Activated T-helper 1 cell treated with anti-CD3 and anti-CD28 coated beads, Interleukin-12 subunit alpha, Interleukin-12 subunit beta, Interleukin-2, Interleukin-4 antibody, amounts not matched to agents 30 ng/mL and 10 ng/mL and 1 ng/mL, durations not matched to agents 14 hours and 24 hours and 36 hours (primary cell): ENCODE data around the gene WDR49. TPM values are rescaled to one million over a fixed set of nuclear protein-coding genes. Genes with fewer than 3 reads are reported as not detected.

Experiments
- DNase-seq: peaks from one replicate; pipeline ENCODE4 v3.0.0; 2021; ENCODE audit warnings: low spot score
- H3K27ac Mint-ChIP-seq: one replicate; pipeline ENCODE4 v1.8.0; 2021; ENCODE audit warnings: mild to moderate bottlenecking, mixed read lengths
- H3K27me3 Mint-ChIP-seq: one replicate; pipeline ENCODE4 v1.8.0; 2022; ENCODE audit warnings: mild to moderate bottlenecking, moderate library complexity, mixed read lengths; ENCODE audit not compliant: insufficient read depth
- H3K36me3 Mint-ChIP-seq: one replicate; pipeline ENCODE4 v1.8.0; 2021; ENCODE audit warnings: low read depth, mixed read lengths
- H3K4me1 Mint-ChIP-seq: one replicate; pipeline ENCODE4 v1.8.0; 2021; ENCODE audit warnings: low read depth, mixed read lengths
- H3K4me3 Mint-ChIP-seq: one replicate; pipeline ENCODE4 v1.8.0; 2021; ENCODE audit warnings: mild to moderate bottlenecking, moderate library complexity, mixed read lengths
- H3K9me3 Mint-ChIP-seq: one replicate; pipeline ENCODE4 v1.8.0; 2021; ENCODE audit warnings: mixed read lengths
- intact Hi-C: fragments of 100-400 bp; cut with micrococcal nuclease; formaldehyde crosslinking; loops from one replicate; pipeline ENCODE4 v1.15.1; 2024
- total RNA-seq: library from RNA; stranded (reverse); gene quantifications from 2 replicates; pipeline ENCODE4 v1.2.3, GENCODE V29; 2022

Gene WDR49
- total RNA-seq, 1 donor from 2014 or later = not detected

- H3K9me3 Mint-ChIP-seq = no peaks in the 10 kb centered on the region
- no peaks in the 10 kb centered on the region for H3K4me1 Mint-ChIP-seq
- no peak for DNase-seq
- no peak overlapping the region for H3K27ac Mint-ChIP-seq
- H3K4me3 Mint-ChIP-seq = no peak overlapping the region
- H3K27me3 Mint-ChIP-seq = no peaks in the 10 kb centered on the region
- no peaks in the 10 kb centered on the region for H3K36me3 Mint-ChIP-seq
- intact Hi-C loops = no loop called here
These were observed 145.8 kb downstream of the WDR49 start for GRCh38 chr3:167507954-167508353.

DNA sequence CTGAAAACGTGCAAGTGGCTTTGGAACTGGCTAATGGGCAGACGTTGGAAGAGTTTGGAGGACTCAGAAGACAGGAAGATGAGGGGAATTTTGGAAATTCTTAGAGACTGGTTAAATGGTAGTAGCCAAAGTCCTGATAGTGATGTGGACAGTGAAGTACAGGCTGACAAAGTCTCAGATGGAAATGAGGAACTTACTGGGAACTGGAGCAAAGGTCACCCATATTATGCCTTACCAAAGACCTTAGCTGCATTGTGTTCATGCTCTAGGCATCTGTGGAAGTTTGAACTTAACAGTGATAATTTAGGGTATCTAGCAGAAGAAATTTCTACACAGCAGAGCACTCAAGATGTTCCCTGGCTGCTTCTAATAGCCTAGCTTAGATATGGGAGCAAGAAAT is 151.3 kb downstream of the WDR49 start:
- H3K27me3 Mint-ChIP-seq = no peaks in the 10 kb centered on the region
- H3K4me3 Mint-ChIP-seq = no peak overlapping the region
- DNase-seq = no peak
- no peaks in the 10 kb centered on the region for H3K9me3 Mint-ChIP-seq
- intact Hi-C loops = no loop called here
- H3K27ac Mint-ChIP-seq = no peak overlapping the region
- no peaks in the 10 kb centered on the region for H3K4me1 Mint-ChIP-seq
- no peaks in the 10 kb centered on the region for H3K36me3 Mint-ChIP-seq

GRCh38 chr3:167501941-167502340 is 151.8 kb downstream of the WDR49 start:
- H3K27me3 Mint-ChIP-seq = no peaks in the 10 kb centered on the region

GRCh38 chr3:167497903-167498302 is 155.8 kb downstream of the WDR49 start:
- H3K36me3 Mint-ChIP-seq = no peaks in the 10 kb centered on the region
- no peak overlapping the region for H3K4me3 Mint-ChIP-seq
- no peaks in the 10 kb centered on the region for H3K4me1 Mint-ChIP-seq
- DNase-seq = no peak
- intact Hi-C loops = no loop called here
- H3K27me3 Mint-ChIP-seq = no peaks in the 10 kb centered on the region
- no peak overlapping the region for H3K27ac Mint-ChIP-seq
- no peaks in the 10 kb centered on the region for H3K9me3 Mint-ChIP-seq

More at GRCh38 chr3:167501941-167502340, 151.8 kb downstream of the WDR49 start:
- H3K9me3 Mint-ChIP-seq = no peaks in the 10 kb centered on the region
- no peak overlapping the region for H3K27ac Mint-ChIP-seq
- H3K36me3 Mint-ChIP-seq = no peaks in the 10 kb centered on the region
- no peak for DNase-seq
- H3K4me1 Mint-ChIP-seq = no peaks in the 10 kb centered on the region
- intact Hi-C loops = no loop called here
- no peak overlapping the region for H3K4me3 Mint-ChIP-seq

GRCh38 chr3:167493244-167493643 is 160.5 kb downstream of the WDR49 start:
- H3K36me3 Mint-ChIP-seq = no peaks in the 10 kb centered on the region
- H3K27ac Mint-ChIP-seq = no peak overlapping the region
- H3K9me3 Mint-ChIP-seq = no peaks in the 10 kb centered on the region
- no peaks in the 10 kb centered on the region for H3K4me1 Mint-ChIP-seq
- H3K27me3 Mint-ChIP-seq = peaks cover 6% of the 10 kb centered on the region
- no peak overlapping the region for H3K4me3 Mint-ChIP-seq
- intact Hi-C loops = no loop called here
- no peak for DNase-seq

DNA sequence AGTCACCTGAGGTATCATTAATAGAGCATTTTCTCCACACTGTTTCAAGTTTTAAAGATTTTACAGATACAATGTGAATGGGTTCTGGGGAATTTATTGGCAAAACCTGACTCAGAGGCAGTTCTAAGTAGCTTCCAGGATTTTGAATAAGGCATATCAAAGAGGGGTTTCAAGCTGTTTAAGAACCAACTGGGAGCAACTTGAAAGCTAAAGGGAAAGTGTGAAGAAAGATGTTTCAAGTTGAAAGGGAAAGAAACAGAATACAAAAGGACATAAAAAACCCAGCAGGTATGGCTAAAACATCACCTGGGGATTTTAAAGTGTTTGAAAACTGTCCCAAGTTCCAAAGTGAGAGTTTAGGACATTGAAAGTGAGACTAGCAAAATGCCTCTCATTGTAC is 162.1 kb downstream of the WDR49 start:
- intact Hi-C loops = no loop called here
- no peak overlapping the region for H3K4me3 Mint-ChIP-seq
- H3K27ac Mint-ChIP-seq = no peak overlapping the region
- DNase-seq = no peak
- no peaks in the 10 kb centered on the region for H3K4me1 Mint-ChIP-seq
- H3K36me3 Mint-ChIP-seq = no peaks in the 10 kb centered on the region
- H3K27me3 Mint-ChIP-seq = peaks cover 6% of the 10 kb centered on the region
- H3K9me3 Mint-ChIP-seq = no peaks in the 10 kb centered on the region

- H3K27ac Mint-ChIP-seq = no peak overlapping the region
- H3K27me3 Mint-ChIP-seq = peaks cover 6% of the 10 kb centered on the region
- H3K9me3 Mint-ChIP-seq = no peaks in the 10 kb centered on the region
- no peaks in the 10 kb centered on the region for H3K4me1 Mint-ChIP-seq
- DNase-seq = no peak
- no peak overlapping the region for H3K4me3 Mint-ChIP-seq
- no peaks in the 10 kb centered on the region for H3K36me3 Mint-ChIP-seq
- intact Hi-C loops = no loop called here
These were observed 164.2 kb downstream of the WDR49 start for GRCh38 chr3:167489571-167489970.

- DNase-seq = no peak
- Mint-ChIP-seq H3K4me1 (no peaks in the 10 kb centered on the region), H3K4me3 (no peak overlapping the region), H3K9me3 (no peaks in the 10 kb centered on the region), H3K27ac (no peak overlapping the region), H3K27me3 (peaks cover 6% of the 10 kb centered on the region), H3K36me3 (no peaks in the 10 kb centered on the region)
- intact Hi-C loops = no loop called here
These were observed 166.2 kb downstream of the WDR49 start for GRCh38 chr3:167487556-167487955.

DNA sequence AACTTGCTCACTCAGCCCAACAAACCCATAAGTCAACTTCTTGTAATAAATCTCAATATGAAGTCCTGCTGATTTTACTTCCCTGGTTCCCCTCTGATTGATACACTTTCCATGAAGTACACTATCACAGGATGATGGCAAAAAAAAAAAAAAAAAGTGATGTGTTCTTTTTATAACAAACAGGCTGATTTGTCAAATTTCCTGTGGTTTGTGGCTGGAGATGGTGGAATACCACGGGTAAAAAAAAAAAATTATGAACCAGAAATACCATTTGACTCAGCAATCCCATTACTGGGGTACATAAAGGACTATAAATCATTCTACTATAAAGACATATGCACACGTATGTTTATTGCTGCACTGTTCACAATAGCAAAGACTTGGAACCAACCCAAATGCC is 169.2 kb downstream of the WDR49 start:
- Mint-ChIP-seq H3K36me3 (no peaks in the 10 kb centered on the region), H3K27ac (no peak overlapping the region), H3K27me3 (no peaks in the 10 kb centered on the region), H3K9me3 (no peaks in the 10 kb centered on the region), H3K4me3 (no peak overlapping the region), H3K4me1 (no peaks in the 10 kb centered on the region)
- intact Hi-C loops = no loop called here
- no peak for DNase-seq

DNA sequence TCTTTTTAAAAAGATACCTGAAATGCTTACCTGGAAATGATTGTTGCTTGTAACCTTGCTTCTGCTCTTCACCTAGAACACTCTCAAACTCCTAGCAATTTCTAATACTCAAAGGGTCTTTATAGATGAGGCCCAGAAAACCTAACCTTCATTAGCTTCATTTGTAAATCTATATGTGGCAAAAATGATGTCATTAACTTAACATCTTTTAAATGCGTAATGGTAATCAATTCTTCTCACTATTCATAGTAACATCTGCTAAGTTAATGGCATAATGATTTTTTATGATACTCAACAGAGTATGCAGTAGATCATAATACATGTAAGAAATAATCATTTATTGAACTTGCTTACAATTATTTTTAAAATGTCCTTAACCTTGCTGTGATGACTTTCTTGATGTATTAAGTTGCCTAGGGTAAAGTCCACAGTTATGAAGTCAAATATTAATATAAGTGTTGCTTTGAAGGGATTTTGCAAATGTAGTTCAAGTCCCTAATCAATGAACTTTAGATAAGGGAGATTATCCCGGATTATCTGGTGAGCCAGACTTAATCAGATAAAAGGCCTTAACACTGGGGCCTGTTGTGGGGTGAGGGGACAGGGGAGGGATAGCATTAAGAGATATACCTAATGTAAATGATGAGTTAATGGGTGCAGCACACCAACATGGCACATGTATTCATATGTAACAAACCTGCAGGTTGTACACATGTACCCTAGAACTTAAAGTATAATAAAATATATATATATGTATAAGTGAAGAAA is 169.8 kb downstream of the WDR49 start:
- no peaks in the 10 kb centered on the region for H3K4me1 Mint-ChIP-seq
- no peak overlapping the region for H3K27ac Mint-ChIP-seq
- no peaks in the 10 kb centered on the region for H3K9me3 Mint-ChIP-seq
- no peaks in the 10 kb centered on the region for H3K27me3 Mint-ChIP-seq
- intact Hi-C loops = no loop called here
- H3K36me3 Mint-ChIP-seq = no peaks in the 10 kb centered on the region
- no peak for DNase-seq
- H3K4me3 Mint-ChIP-seq = no peak overlapping the region

- Mint-ChIP-seq H3K27me3 (no peaks in the 10 kb centered on the region), H3K27ac (no peak overlapping the region), H3K4me1 (no peaks in the 10 kb centered on the region), H3K9me3 (no peaks in the 10 kb centered on the region), H3K4me3 (no peak overlapping the region), H3K36me3 (no peaks in the 10 kb centered on the region)
- intact Hi-C loops = no loop called here
- DNase-seq = no peak
These were observed 172.6 kb downstream of the WDR49 start for GRCh38 chr3:167481164-167481563.

GRCh38 chr3:167480748-167481147 is 173.0 kb downstream of the WDR49 start:
- no peaks in the 10 kb centered on the region for H3K36me3 Mint-ChIP-seq
- H3K27ac Mint-ChIP-seq = no peak overlapping the region
- intact Hi-C loops = no loop called here
- no peaks in the 10 kb centered on the region for H3K4me1 Mint-ChIP-seq
- H3K27me3 Mint-ChIP-seq = no peaks in the 10 kb centered on the region
- DNase-seq = no peak
- no peak overlapping the region for H3K4me3 Mint-ChIP-seq
- H3K9me3 Mint-ChIP-seq = no peaks in the 10 kb centered on the region

GRCh38 chr3:167473863-167474262 is 179.9 kb downstream of the WDR49 start, which contains the start of gene SERPINI2:
Gene SERPINI2 (minus strand): TSS chr3:167474042. CDS start chr3:167471834, 2,208 bp downstream.
- Mint-ChIP-seq H3K4me1 (no peaks in the 10 kb centered on the region), H3K4me3 (no peak within 1 kb of the TSS), H3K36me3 (no peaks in the 10 kb centered on the region), H3K9me3 (no peaks in the 10 kb centered on the region), H3K27me3 (no peaks in the 10 kb centered on the region), H3K27ac (no peak within 1 kb of the TSS)
- DNase-seq = no peak
- intact Hi-C loops = no loop called here

DNA sequence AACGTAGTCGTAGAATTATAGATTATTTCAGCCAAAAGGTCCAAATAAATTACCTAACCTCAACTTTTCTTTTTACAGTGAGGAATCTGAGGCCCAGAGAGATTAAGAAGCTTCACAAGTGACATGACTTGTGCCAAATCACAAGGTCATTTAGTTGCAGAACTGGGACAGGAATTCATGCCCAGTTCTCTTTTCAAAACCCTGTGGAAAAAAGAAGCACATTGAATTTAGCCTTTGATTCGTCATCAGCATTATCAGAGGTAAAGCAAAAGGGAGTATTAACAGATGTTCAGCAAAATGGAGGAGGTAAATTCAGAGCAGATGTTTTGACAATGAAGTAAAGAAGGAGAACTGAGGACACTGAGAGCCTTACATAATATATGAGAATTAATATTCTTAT is 184.4 kb downstream of the WDR49 start:
- H3K27ac Mint-ChIP-seq = no peak overlapping the region
- H3K36me3 Mint-ChIP-seq = no peaks in the 10 kb centered on the region
- DNase-seq = no peak
- H3K4me1 Mint-ChIP-seq = no peaks in the 10 kb centered on the region
- no peaks in the 10 kb centered on the region for H3K9me3 Mint-ChIP-seq
- no peaks in the 10 kb centered on the region for H3K27me3 Mint-ChIP-seq
- intact Hi-C loops = no loop called here
- no peak overlapping the region for H3K4me3 Mint-ChIP-seq
